Activated CD4-positive, alpha-beta T cell treated with anti-CD3 and anti-CD28 coated beads, Interleukin-2, amount 10 ng/mL, durations not matched to agents 24 days and 14 days (primary cell): ENCODE measurements around the gene FCGR1A. TPM values are rescaled to one million over a fixed set of nuclear protein-coding genes. Genes with fewer than 3 reads are reported as not detected.
"Not testable (repeated sequence)": the region's sequence is repeated elsewhere in the genome, so short reads cannot be mapped to it uniquely, and the experiment has no call there.

Source experiments
- DNase-seq: peaks from one replicate; pipeline ENCODE4 v3.0.0; 2022
- H3K27ac Mint-ChIP-seq: one replicate; pipeline ENCODE4 v1.8.0; 2022; ENCODE audit warnings: mild to moderate bottlenecking, mixed read lengths
- H3K27me3 Mint-ChIP-seq: one replicate; pipeline ENCODE4 v1.8.0; 2022; ENCODE audit warnings: mixed read lengths
- H3K36me3 Mint-ChIP-seq: one replicate; pipeline ENCODE4 v1.8.0; 2022; ENCODE audit warnings: low read depth, mild to moderate bottlenecking, mixed read lengths
- H3K4me1 Mint-ChIP-seq: one replicate; pipeline ENCODE4 v1.8.0; 2021; ENCODE audit warnings: mixed read lengths
- H3K4me3 Mint-ChIP-seq: one replicate; pipeline ENCODE4 v1.8.0; 2022; ENCODE audit warnings: mild to moderate bottlenecking, moderate library complexity, mixed read lengths
- H3K9me3 Mint-ChIP-seq: one replicate; pipeline ENCODE4 v1.8.0; 2021; ENCODE audit warnings: mixed read lengths
- intact Hi-C: fragments of 100-400 bp; cut with micrococcal nuclease; formaldehyde crosslinking; loops from one replicate; pipeline ENCODE4 v1.15.1; 2023
- total RNA-seq: library from RNA; stranded (reverse); gene quantifications from 2 replicates; pipeline ENCODE4 v1.2.3, GENCODE V29; 2022

Gene FCGR1A
- total RNA-seq, 1 donor from 2014 or later, result not detected

DNA sequence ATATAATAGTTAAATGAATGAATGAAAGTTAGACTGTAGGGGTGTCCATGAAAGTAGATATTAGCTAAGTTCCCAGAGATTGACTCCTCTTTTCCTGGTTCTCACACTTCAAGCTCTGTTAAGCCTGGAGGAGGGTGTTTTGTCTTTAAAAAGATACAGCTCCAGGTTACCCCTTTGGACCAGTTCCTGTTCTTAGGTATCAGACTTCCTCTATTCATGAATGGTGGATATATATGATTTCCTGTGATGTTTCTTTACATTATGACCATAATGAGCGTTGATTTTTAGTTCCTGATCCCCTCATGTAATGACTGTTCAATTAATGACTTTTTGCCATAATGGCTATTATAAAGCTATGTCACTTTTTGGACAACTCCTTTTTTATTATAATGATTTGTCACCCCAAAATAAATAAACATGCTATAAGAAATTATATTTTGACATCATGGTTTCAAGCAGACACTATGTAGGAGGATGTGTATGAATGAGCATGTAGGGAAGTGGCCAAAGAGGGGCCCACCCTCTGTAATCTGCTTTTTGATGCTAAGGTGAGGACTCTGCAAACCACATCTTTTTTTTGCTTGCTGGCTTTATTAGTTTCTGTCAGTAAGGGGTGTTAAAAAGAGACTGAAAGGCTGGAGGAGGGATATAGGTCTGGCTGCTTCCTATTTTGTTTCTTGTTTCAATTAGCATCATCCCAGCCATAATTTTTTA, 18.2 kb upstream of the FCGR1A start:
- intact Hi-C loops, DNase-seq, H3K36me3 Mint-ChIP-seq, H3K4me1 Mint-ChIP-seq, H3K9me3 Mint-ChIP-seq, H3K4me3 Mint-ChIP-seq, H3K27ac Mint-ChIP-seq, H3K27me3 Mint-ChIP-seq: not testable (repeated sequence)

DNA sequence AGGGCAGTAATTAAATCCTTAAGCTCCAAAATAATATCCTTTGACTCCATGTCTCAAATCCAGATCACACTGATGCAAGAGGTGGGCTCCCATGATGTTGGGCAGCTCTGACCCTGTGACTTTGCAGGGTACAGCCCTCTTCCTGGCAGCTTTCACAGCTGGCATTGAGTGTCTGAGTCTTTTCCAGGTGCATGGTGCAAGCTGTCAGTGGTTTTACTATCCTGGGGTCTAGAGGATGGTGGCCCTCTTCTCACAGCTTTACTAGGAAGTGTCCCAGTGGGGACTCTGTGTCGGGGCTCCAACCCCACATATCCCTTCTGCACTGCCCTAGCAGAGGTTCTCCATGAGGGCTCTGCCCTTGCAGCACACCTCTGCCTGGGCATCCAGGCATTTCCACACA, 16.3 kb upstream of the FCGR1A start:
- H3K4me3 Mint-ChIP-seq, H3K4me1 Mint-ChIP-seq, H3K27ac Mint-ChIP-seq, intact Hi-C loops, H3K36me3 Mint-ChIP-seq, H3K27me3 Mint-ChIP-seq, DNase-seq, H3K9me3 Mint-ChIP-seq: not testable (repeated sequence)

DNA sequence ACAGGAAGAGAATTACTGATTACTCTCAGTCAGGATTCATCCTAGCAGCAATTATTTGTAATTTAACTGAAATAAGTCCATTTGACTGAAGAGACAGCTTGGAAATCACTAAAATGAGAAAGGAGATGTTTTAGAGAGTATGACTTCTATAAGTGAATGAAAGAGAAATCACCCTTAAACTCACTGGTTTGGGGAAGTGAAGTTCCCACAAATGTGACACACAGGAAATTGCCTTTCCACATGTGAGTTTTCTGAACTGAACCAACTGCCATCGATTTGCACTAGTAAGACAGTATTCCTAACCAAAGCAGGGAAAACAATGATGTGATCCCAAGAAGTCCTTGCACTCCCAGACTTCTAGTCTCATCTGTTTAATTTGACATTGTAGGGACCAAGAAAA, 13.3 kb upstream of the FCGR1A start:
- H3K4me3 Mint-ChIP-seq, H3K36me3 Mint-ChIP-seq, DNase-seq, H3K9me3 Mint-ChIP-seq, intact Hi-C loops, H3K27me3 Mint-ChIP-seq, H3K4me1 Mint-ChIP-seq, H3K27ac Mint-ChIP-seq: not testable (repeated sequence)

- H3K27ac Mint-ChIP-seq, H3K36me3 Mint-ChIP-seq, H3K4me1 Mint-ChIP-seq, H3K27me3 Mint-ChIP-seq, H3K4me3 Mint-ChIP-seq, H3K9me3 Mint-ChIP-seq, intact Hi-C loops, DNase-seq: not testable (repeated sequence)
These were observed 11.8 kb upstream of the FCGR1A start for GRCh38 chr1:149770661-149771060.

- H3K4me3 Mint-ChIP-seq, H3K36me3 Mint-ChIP-seq, H3K27ac Mint-ChIP-seq, H3K27me3 Mint-ChIP-seq, DNase-seq, H3K9me3 Mint-ChIP-seq, H3K4me1 Mint-ChIP-seq, intact Hi-C loops: not testable (repeated sequence)
These were observed 10.7 kb upstream of the FCGR1A start for GRCh38 chr1:149771653-149772425.

DNA sequence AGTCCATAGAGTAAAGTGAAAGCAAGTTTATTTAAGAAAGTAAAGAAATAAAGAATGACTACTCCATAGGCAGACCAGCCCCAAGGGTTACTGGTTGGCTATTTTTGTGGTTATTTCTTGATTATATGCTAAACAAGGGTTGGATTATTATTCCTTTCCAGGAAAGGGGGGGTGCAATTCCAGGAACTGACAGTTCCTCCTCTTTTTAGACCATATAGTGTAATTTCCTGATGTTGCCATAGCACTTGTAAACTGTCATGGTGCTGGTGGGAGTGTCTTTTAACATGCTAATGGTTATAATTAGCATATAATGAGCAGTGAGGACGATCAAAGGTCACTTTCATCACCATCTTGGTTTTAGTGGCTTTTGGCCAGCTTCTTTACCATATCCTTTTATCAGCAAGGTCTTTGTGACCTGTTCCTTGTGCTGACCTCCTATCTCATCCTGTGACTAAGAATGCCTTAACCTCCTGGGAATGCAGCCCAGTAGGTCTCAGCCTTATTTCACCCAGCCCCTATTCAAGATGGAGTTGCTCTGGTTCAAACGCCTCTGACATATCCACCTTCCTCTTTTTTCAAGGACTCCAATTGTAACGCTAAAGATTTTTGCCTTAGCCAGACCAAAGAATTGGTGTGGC, 6.9 kb upstream of the FCGR1A start:
- not testable (repeated sequence) for H3K27me3 Mint-ChIP-seq

DNA sequence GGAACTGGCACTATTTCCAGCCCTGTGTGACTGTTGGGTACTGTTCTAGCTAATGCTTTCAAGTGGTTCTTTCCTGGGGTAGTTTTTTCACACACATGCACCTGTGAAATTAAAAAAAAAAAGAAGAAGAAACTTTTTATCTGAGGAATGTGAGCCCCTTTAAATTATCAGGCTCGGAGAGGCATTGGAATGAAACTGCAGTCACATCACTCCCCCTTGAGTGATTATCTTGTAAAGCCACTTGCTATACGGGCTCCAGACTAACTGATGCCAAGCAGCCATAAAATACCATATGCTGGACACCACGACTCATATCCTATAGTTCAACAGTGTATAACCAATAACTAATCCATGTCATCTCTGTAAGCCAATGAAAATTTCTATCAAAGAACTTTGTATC, 5.4 kb upstream of the FCGR1A start:
- H3K4me1 Mint-ChIP-seq, H3K36me3 Mint-ChIP-seq, H3K27ac Mint-ChIP-seq, H3K27me3 Mint-ChIP-seq, intact Hi-C loops, H3K4me3 Mint-ChIP-seq, H3K9me3 Mint-ChIP-seq, DNase-seq: not testable (repeated sequence)

More for the DNA sequence above, 6.9 kb upstream of the FCGR1A start:
- H3K27ac Mint-ChIP-seq, DNase-seq, H3K4me1 Mint-ChIP-seq, H3K9me3 Mint-ChIP-seq, H3K36me3 Mint-ChIP-seq, intact Hi-C loops, H3K4me3 Mint-ChIP-seq: not testable (repeated sequence)

DNA sequence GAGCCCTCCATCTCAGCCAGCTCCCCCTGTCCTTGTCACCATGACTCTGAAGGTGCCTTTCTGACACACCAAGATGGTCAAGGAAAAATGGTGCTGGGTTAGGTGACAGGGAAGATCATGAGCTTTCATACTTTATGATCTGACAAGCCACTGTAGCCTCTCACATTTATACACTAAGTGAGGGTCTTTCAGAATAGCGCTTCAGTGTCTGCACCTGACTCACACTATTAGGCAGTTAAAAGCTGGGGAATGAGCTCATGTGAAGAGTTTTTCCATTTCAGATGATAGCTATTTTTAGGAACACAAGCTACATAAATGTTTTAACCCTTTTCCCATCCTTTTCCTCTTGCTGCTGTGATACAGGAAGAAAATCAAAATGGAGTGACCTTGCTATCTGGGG, 4.2 kb upstream of the FCGR1A start:
- H3K36me3 Mint-ChIP-seq, H3K4me1 Mint-ChIP-seq, DNase-seq, H3K4me3 Mint-ChIP-seq, H3K27ac Mint-ChIP-seq, H3K27me3 Mint-ChIP-seq, intact Hi-C loops, H3K9me3 Mint-ChIP-seq: not testable (repeated sequence)

- H3K36me3 Mint-ChIP-seq, H3K4me1 Mint-ChIP-seq, intact Hi-C loops, H3K9me3 Mint-ChIP-seq, H3K27me3 Mint-ChIP-seq, DNase-seq, H3K4me3 Mint-ChIP-seq: not testable (repeated sequence)
- H3K27ac Mint-ChIP-seq, result peak overlapping the region; percentile 66
These were observed 995 bp upstream of the FCGR1A start for GRCh38 chr1:149781413-149781984.

GRCh38 chr1:149783289-149783688, 795 bp downstream of the FCGR1A start:
- H3K4me1 Mint-ChIP-seq, H3K27ac Mint-ChIP-seq, DNase-seq, intact Hi-C loops, H3K4me3 Mint-ChIP-seq, H3K27me3 Mint-ChIP-seq, H3K9me3 Mint-ChIP-seq, H3K36me3 Mint-ChIP-seq: not testable (repeated sequence)

GRCh38 chr1:149783868-149784267, 1.4 kb downstream of the FCGR1A start:
- DNase-seq, intact Hi-C loops, H3K27me3 Mint-ChIP-seq, H3K4me3 Mint-ChIP-seq, H3K4me1 Mint-ChIP-seq, H3K27ac Mint-ChIP-seq, H3K9me3 Mint-ChIP-seq, H3K36me3 Mint-ChIP-seq: not testable (repeated sequence)

- H3K4me1 Mint-ChIP-seq, result not testable (repeated sequence)
These were observed 5.4 kb downstream of the FCGR1A start for GRCh38 chr1:149787688-149788451.

DNA sequence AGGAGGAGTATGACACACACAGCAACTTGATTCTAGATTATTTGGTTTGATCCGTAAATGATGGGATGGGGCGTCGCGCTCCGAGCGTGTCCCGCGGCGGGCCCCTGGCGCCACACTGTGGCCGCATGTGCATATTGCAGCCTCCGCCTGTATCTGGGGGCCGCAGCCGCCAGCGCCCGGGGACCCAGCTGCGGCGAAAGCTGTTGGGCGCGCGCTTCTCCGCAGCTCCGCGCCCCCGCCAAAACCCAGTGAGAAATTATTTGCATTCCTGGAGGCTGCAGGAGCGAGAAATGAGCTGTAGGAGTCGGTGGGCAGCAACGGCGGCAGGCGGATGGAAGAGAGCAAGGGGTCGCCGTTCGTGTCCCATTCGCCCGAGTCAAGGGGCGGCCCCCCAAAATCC, 10.0 kb downstream of the FCGR1A start:
- intact Hi-C loops, H3K4me1 Mint-ChIP-seq, H3K9me3 Mint-ChIP-seq, H3K36me3 Mint-ChIP-seq, H3K27me3 Mint-ChIP-seq: not testable (repeated sequence)
- DNase-seq, result peak; percentile 90
- Mint-ChIP-seq H3K4me3 (peak overlapping the region; percentile 99), H3K27ac (peak overlapping the region; percentile 100)

More at GRCh38 chr1:149787688-149788451, 5.4 kb downstream of the FCGR1A start:
- H3K9me3 Mint-ChIP-seq, H3K27ac Mint-ChIP-seq, H3K4me3 Mint-ChIP-seq, DNase-seq, H3K27me3 Mint-ChIP-seq, intact Hi-C loops, H3K36me3 Mint-ChIP-seq: not testable (repeated sequence)
